C4-2B (cell line): ENCODE measurements around the gene KRTAP2-4.

Source experiments
- ZFX ChIP-seq: fragments of 450-650 bp; IDR thresholded peaks from 2 replicates; pipeline ENCODE4 v1.6.1; 2017
- TF ChIP-seq, protein P1 (sequence below): fragments of 450-650 bp; conservative IDR thresholded peaks from 2 replicates; pipeline ENCODE4 v1.5.1; 2017; ENCODE audit warnings: mild to moderate bottlenecking

DNA sequence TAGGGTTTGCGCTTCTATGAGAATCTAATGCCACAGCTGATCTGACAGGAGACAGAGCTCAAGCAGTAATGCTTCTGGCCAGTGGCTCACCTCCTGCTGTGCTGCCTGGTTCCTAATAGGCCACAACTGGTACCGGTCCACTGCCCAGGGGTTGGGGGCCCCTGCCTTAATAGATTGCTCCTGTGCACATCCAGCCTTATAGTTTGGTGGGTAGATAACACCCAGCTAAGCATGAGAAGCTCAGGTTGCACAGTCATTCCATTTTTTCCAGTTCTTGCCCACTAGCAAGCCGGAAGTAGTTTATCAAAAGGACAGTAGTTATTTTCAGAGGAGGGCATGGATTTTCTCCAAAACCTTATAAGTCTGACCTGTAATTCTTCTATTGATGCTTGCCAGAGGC is 46.3 kb downstream of the KRTAP2-4 start:
- TF ChIP-seq, protein P1, sequence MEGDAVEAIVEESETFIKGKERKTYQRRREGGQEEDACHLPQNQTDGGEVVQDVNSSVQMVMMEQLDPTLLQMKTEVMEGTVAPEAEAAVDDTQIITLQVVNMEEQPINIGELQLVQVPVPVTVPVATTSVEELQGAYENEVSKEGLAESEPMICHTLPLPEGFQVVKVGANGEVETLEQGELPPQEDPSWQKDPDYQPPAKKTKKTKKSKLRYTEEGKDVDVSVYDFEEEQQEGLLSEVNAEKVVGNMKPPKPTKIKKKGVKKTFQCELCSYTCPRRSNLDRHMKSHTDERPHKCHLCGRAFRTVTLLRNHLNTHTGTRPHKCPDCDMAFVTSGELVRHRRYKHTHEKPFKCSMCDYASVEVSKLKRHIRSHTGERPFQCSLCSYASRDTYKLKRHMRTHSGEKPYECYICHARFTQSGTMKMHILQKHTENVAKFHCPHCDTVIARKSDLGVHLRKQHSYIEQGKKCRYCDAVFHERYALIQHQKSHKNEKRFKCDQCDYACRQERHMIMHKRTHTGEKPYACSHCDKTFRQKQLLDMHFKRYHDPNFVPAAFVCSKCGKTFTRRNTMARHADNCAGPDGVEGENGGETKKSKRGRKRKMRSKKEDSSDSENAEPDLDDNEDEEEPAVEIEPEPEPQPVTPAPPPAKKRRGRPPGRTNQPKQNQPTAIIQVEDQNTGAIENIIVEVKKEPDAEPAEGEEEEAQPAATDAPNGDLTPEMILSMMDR: no peak
- no peak for TF ChIP-seq ZFX
